Urinary bladder (tissue), 4 donors: ENCODE results near the gene TLL1. TPM values are rescaled to one million over a fixed set of nuclear protein-coding genes. Genes with fewer than 3 reads are reported as not detected.
A peak's percentile ranks its signal among the peaks of the same experiment; 100 is the strongest.

Source experiments
- DNase-seq: peaks from one replicate; pipeline ENCODE4 v3.0.0-alpha.2; 2015; ENCODE audit errors: extremely low spot score
- H3K27ac ChIP-seq: one replicate; pipeline ENCODE4 v1.5.1; 2013; ENCODE audit warnings: low read depth, mild to moderate bottlenecking, moderate library complexity
- H3K36me3 ChIP-seq: one replicate; pipeline ENCODE4 v1.6.1; 2013; ENCODE audit warnings: mild to moderate bottlenecking, moderate library complexity; ENCODE audit not compliant: insufficient read depth
- H3K4me1 ChIP-seq: one replicate; pipeline ENCODE4 v1.6.1; 2013; ENCODE audit warnings: mild to moderate bottlenecking, moderate library complexity; ENCODE audit not compliant: insufficient read depth
- H3K4me3 ChIP-seq: one replicate; pipeline ENCODE4 v1.5.1; 2013; ENCODE audit warnings: low read depth, low read length
- WGBS: extraction: QIAGEN DNeasy Blood & Tissue Kit; methylation state at CpG from one replicate; pipeline ENCODE4 v1.1.7; 2013; 5-methylcytosine and 5-hydroxymethylcytosine counted together
- polyA plus RNA-seq: library from polyadenylated mRNA; stranded (reverse); fragments of 200-250 nt; gene quantifications from one replicate; pipeline ENCODE4 v1.2.3, GENCODE V29; 2013
- total RNA-seq: library from RNA; depleted of rRNA; stranded (reverse); fragments of >200 nt; gene quantifications from one replicate; pipeline ENCODE4 v1.2.3, GENCODE V29; 2014
- donor health status: healthy with polysubstance abuse.
- donor health status: healthy.

The TLL1 gene
- total and polyA plus RNA-seq, 2 donors, result 2.4 to 7.6 TPM

DNA sequence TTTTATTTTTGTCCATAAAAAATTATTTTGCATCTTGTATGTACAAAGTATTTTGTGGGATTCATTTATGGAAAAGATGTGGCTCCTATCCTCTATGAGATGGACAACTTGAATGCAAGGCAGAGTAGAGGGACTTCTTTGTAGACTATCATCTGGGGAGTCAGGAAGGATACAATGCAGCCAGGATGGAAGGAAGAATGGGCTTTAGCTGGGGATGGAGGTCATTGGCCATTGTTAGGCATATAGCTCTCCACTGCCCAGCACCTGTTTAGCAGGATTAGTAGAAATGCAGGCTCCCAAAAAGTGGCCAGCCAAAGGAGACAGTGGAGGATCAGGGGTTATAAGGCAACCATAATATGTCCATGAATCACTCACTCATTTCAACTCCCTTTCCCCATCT, 5.1 kb upstream of the TLL1 start:
- no peak overlapping the region for H3K4me3 ChIP-seq
- DNase-seq, result no peak
- peaks cover 1% of the 10 kb centered on the region for H3K4me1 ChIP-seq
- no peaks in the 10 kb centered on the region for H3K36me3 ChIP-seq
- H3K27ac ChIP-seq, result no peak overlapping the region

DNA sequence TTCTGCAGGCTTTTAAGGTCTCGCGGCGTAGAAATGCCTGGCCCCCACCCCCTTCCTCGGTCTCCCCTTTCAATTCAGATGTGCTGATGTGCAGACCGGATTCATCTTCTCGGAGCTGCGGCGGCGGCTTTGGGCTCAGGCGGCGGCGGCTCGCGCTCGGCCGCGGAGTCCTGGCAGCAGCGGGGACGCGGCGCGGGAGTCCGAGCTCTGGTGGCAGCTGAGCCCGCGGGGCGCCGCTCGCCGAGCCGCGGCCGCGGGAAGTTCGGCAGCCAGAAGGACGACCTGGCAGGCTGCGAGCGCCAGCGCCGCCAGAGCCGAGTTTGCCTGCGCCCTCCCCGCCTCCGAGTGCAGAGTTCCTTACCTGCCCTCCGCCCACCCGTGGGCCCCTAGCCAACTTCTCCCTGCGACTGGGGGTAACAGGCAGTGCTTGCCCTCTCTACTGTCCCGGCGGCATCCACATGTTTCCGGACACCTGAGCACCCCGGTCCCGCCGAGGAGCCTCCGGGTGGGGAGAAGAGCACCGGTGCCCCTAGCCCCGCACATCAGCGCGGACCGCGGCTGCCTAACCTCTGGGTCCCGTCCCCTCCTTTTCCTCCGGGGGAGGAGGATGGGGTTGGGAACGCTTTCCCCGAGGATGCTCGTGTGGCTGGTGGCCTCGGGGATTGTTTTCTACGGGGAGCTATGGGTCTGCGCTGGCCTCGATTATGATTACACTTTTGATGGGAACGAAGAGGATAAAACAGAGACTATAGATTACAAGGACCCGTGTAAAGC, 448 bp downstream of the TLL1 start:
- no peak for DNase-seq
- no peaks in the 10 kb centered on the region for H3K36me3 ChIP-seq
- under 1% methylated on average over 70 of the region's 70 CpGs for WGBS
- H3K4me3 ChIP-seq, result peak overlapping the region; percentile 54
- H3K27ac ChIP-seq, result no peak overlapping the region
- H3K4me1 ChIP-seq, result peaks cover 1% of the 10 kb centered on the region

DNA sequence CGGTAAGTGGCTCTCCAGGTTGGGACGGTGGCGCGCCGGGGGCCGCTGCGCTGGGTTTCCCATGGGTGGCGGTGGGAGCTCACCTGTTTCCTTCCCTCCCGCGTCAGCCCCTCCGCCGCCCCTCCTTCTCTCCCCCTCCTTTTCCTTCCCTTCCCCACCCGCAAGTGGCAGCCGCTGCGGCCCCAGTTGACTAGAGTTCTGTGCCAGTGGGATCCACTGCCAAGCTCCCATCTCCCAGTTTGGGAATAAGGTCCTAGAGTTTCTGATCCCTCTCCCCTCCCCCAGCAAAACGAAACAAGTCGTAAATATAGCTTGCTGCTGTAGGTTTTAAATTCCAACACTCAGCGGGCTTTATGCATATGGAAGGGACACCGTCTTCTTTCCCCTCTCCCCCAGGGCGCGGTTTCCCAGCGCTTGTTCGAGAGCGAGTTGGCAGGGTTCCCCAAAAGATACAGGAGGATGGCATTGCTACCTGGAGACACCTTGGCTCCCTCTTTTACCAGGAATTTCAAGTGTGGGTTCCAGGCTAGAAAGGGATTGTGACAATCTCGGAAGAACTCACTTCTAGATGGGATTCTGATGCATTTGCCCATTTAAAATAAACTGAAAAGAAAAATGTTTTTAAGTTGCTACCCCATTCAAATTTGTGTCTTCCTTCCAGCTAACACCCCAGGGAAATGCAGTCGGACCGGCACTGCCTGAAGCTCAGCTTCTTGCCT, 1.2 kb downstream of the TLL1 start:
- Histone ChIP-seq H3K4me3 (peak overlapping the region; percentile 54), H3K27ac (no peak overlapping the region), H3K4me1 (peaks cover 1% of the 10 kb centered on the region), H3K36me3 (no peaks in the 10 kb centered on the region)
- no peak for DNase-seq
- WGBS, result under 1% methylated on average over 27 of the region's 27 CpGs

DNA sequence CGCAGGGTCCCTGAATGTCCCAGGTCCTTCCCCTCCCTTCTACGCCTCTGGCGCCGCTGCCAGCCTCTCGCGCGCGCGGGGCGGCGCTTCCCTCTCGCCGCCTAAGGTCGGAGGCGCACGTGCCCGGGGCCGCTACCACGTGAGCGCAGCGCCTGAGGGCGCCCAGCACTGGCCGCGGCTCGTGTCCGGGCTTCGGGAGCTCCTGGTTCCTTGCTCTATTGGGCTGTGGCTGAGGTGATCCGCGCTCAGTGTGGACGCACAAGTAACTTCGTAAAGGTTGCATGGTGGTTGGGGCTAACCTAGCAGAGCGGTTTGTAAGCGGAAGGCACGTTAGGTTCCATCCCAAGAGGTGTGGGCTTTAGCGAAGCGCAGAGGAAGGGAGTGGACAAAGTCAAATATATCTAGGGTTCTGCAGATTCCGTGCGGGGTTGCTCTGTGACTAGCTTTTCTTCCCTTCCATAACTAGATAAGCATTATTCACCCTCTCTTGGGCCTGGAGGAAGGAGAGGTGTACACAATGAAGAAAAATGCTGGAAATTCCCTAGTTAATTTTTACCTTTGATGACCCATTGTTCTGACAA, 1.8 kb downstream of the TLL1 start:
- Histone ChIP-seq H3K4me3 (peak overlapping the region; percentile 54), H3K36me3 (no peaks in the 10 kb centered on the region), H3K27ac (no peak overlapping the region), H3K4me1 (peaks cover 1% of the 10 kb centered on the region)
- no peak for DNase-seq
- WGBS, result 9% methylated on average over 38 of the region's 38 CpGs

DNA sequence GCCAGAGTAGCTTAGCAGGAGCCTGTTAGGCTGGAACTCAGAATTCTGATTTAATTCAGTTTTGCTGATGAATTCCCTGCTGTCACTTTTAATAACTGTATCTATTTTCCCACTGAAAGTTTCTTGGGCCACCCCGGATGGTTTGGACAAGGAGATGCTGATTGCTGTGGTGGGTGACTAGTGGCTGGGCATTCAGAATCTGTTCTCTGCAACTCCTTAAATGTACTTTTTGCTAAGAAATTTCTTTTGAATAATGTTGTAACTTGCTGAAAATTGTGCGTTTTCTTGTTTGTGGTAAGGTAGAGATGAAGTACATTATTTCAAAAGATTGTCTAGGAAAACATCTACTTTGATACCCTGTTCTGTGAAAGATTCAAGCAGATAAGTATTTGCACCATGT, 2.4 kb downstream of the TLL1 start:
- DNase-seq, result no peak
- Histone ChIP-seq H3K4me1 (peaks cover 1% of the 10 kb centered on the region), H3K27ac (no peak overlapping the region), H3K4me3 (no peak overlapping the region), H3K36me3 (no peaks in the 10 kb centered on the region)
- WGBS, result 92% methylated on average over 2 of the region's 2 CpGs

DNA sequence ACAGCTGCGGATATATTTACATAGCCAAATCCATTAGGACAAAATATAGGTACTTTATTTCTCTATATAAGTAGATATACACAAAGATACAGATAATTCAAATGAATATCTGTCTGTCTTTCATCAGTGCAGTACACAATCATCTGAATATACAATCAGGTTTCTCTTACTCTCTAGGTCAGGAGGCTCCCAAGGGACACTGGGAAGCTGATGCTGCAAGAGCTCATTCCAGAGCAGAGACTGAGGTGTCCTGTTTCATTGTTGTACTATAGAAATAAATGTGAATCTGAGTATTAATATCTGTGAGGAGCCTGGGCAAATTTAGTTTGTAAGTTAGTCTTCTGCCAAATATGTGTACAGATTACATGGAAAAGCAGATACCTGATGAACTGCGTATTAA, 4.2 kb downstream of the TLL1 start:
- DNase-seq, result no peak
- Histone ChIP-seq H3K36me3 (no peaks in the 10 kb centered on the region), H3K27ac (no peak overlapping the region), H3K4me3 (no peak overlapping the region), H3K4me1 (peaks cover 1% of the 10 kb centered on the region)
- 94% methylated on average over 2 of the region's 2 CpGs for WGBS

DNA sequence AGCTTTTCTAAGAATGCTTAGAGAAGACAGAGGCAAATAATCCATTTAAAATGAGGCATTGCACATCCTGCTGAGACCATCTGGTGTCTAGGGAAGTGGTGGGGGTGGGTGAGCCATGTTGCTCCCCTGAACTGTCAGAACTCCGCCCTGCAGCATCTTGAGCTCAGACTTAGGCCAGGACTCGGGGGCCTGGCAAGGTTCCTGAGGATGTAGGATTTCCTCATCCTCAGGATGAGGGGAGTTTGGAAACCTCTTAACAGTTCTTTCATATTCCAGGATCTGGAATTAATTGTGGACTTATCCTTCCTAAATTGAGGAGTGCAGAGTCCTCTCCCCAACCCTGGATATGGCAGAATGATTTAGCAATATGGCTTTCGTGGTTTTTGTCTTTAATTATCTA, 6.6 kb downstream of the TLL1 start:
- no peaks in the 10 kb centered on the region for H3K36me3 ChIP-seq
- DNase-seq, result no peak
- no peak overlapping the region for H3K4me3 ChIP-seq
- no peak overlapping the region for H3K27ac ChIP-seq
- H3K4me1 ChIP-seq, result no peaks in the 10 kb centered on the region
- WGBS, result 66% methylated on average over 3 of the region's 3 CpGs

DNA sequence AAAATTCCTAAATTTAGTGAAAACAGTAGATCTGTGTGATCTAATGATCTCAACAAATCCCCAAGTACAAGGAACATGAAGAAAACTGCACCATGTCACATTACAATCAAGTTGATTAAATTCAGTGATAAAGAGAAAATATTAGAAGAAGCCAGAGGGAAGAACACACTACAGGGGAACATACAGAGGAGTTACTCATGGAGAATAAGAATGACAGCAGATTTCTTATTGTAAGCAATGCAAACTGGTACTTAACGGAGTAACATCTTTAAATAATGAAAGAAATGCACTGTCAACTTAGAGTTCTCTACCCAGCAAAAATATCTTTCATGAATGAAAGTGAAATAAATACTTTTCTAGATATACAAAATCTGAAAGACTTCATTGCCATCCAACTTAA, 21.1 kb downstream of the TLL1 start:
- Histone ChIP-seq H3K4me3 (no peak overlapping the region), H3K4me1 (no peaks in the 10 kb centered on the region), H3K36me3 (no peaks in the 10 kb centered on the region), H3K27ac (no peak overlapping the region)
- WGBS, result 89% methylated on average over 1 of the region's 1 CpG
- no peak for DNase-seq

DNA sequence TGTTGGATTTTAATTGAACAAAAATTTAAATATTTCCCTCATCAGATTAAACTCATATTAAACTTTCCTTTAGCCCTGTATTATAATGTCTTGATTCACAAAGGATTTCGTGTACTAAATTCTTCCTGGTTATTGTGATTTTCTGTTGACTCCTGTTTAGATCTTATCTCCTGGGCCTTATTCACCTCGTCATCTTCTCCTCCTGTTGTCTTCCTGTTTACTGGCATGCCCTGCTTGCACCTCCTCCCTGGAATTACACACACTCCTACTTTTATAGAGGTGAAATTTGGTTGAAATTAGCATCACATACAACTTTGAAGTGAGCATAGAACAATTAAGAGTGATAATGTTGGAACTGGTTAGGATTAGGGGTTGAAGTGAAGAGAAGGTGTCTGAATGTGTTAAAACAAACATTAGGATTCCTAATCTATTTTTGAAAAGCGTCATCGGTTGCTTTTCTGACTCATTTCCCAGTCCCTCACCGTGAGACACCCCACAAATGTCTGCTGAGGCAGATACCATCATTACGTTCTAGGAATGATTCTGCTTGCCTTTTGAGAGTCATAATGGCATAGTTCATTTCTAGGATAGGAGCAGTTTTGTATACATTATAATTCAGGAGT, 32.5 kb downstream of the TLL1 start:
- H3K27ac ChIP-seq, result no peak overlapping the region
- H3K36me3 ChIP-seq, result no peaks in the 10 kb centered on the region
- no peak overlapping the region for H3K4me3 ChIP-seq
- 49% methylated on average over 6 of the region's 6 CpGs for WGBS
- H3K4me1 ChIP-seq, result no peaks in the 10 kb centered on the region
- DNase-seq, result no peak

DNA sequence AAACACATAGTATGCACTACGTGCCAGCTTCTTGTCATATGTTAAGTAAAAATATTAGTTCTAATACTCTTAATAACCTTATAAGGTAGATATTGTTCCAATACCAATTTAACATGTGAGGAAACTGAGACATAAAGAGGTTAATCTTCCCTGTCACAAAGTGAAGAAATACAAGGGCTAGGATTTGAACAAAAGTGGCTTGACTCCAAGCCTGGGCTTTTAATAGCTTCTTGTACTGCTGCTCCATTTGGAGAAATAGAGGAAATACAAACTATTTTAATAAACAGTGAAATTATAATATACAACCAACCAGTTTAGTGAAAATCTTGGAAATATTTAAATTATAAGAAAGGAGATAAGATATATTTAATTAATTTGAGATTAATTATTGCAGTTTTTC, 33.2 kb downstream of the TLL1 start:
- no peaks in the 10 kb centered on the region for H3K4me1 ChIP-seq
- 78% methylated on average over 1 of the region's 1 CpG for WGBS
- no peaks in the 10 kb centered on the region for H3K36me3 ChIP-seq
- H3K4me3 ChIP-seq, result no peak overlapping the region
- H3K27ac ChIP-seq, result no peak overlapping the region
- no peak for DNase-seq

DNA sequence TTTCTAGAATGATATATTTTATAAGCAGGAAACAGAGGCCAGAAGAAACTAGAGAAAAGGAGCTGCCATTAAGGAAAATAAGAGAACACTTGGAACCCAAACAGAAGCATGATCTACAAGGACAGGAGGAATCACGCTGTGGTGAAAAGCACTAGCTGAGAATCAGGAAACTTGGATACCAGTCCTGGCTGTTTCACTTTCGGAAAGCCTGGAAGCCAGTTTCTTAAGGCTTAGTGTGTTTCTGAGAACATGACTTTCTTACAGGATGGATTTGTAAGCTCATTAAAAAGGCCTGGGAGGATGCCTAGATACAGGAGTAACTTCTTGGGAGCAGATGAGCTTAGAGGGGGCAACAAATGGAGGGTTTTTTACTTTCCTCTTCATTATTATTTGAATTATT, 36.9 kb downstream of the TLL1 start:
- H3K4me1 ChIP-seq, result no peaks in the 10 kb centered on the region
- no peaks in the 10 kb centered on the region for H3K36me3 ChIP-seq
- no peak for DNase-seq
- no peak overlapping the region for H3K27ac ChIP-seq
- H3K4me3 ChIP-seq, result no peak overlapping the region
- WGBS, result 49% methylated on average over 2 of the region's 2 CpGs

DNA sequence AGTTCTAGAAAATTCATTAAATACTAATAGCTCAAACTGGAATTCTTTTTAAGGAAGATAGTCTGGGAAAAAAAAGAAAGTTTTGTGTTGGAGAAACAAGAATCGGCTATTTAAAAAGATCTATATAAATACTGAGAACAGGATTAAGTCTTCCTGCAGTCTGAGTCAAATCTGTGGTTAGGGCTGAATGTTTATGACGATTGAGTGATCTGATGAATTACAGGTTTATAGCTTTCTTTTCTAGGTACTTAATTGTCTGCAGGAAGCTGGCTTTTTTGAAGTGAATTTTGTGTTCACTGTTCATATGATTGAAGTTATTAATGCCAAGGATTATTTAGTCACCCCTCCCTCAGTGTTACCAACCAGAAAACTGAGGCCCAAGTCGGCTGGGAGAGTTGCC, 42.2 kb downstream of the TLL1 start:
- H3K36me3 ChIP-seq, result no peaks in the 10 kb centered on the region
- WGBS, result 45% methylated on average over 3 of the region's 3 CpGs
- H3K27ac ChIP-seq, result no peak overlapping the region
- H3K4me3 ChIP-seq, result no peak overlapping the region
- no peaks in the 10 kb centered on the region for H3K4me1 ChIP-seq
- DNase-seq, result no peak

DNA sequence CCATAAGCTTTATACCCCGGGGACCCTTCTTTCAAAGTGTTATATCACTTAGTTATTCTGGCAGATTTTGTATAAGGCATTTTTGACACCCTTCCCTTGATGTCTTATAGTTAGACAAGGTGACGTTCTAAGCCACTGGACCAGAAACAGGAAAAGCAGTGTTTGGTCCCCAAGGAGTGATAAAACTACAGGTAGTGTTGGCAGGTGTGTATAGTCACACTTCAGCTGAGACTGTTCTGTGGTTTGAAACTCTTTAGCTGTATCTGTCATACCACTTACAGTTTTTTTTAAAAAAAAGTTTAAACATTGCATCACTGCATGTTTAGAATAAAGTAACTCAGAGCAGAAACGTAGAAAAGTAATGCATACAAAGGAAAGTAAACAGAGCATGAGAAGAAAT, 48.5 kb downstream of the TLL1 start:
- 66% methylated on average over 3 of the region's 3 CpGs for WGBS
- no peaks in the 10 kb centered on the region for H3K36me3 ChIP-seq
- H3K4me3 ChIP-seq, result no peak overlapping the region
- DNase-seq, result no peak
- H3K4me1 ChIP-seq, result no peaks in the 10 kb centered on the region
- H3K27ac ChIP-seq, result no peak overlapping the region

DNA sequence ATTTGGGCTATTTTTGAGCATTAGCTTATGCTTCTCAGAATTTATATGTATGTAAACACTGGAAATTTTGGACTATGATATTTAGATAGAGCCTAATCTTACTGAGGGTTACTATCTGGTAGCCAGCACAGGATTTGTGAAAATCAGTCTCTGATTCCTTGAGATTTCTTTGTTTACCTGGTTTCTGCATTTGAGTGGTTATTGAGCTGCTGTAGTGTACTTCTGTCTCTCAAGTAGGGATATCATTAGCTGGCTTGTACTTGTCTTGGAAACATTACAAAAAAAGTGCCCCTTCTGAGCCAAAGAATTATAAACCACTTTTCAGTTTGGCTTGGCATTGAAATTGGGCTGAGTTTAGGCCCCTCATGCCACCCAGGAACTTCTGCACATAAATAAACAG, 49.7 kb downstream of the TLL1 start:
- no peaks in the 10 kb centered on the region for H3K36me3 ChIP-seq
- no peak for DNase-seq
- H3K27ac ChIP-seq, result no peak overlapping the region
- no peaks in the 10 kb centered on the region for H3K4me1 ChIP-seq
- H3K4me3 ChIP-seq, result no peak overlapping the region
